ENCODE measurements around the gene GABARAPL2. TPM values are rescaled to one million over a fixed set of nuclear protein-coding genes. Genes with fewer than 3 reads are reported as not detected.

GABARAPL2 gene
- total and polyA plus RNA-seq, 2 experiments from 2014 or later, result 106 to 232 TPM

DNA sequence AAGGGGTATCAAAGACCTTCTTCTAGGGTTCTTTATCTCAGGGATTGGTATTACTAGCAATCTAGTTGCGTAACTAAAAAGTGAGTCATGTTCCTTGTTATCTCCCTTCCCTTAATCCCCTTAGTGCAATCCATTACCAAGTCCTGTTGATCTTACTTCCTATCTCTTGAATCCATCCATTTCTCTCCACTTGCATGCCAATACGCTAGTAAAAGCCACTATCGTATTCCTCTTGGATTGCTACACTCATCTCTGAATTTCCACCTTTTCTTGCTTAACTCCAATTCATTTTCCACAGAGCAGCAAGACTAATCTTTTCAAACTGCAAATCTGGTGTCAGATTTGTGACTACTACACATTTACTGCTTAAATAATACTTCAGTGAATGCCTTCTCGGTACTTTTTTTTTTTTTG lies 58.7 kb downstream of the GABARAPL2 start:
- Histone ChIP-seq H3K27ac (peak overlapping the region; percentile 72), H3K36me3 (replicated peaks; ENCODE audit: insufficient read depth, low read depth) (no peaks in the 10 kb centered on the region), H3K9me3 (ENCODE audit: low read depth) (no peaks in the 10 kb centered on the region), H3K27me3 (no peaks in the 10 kb centered on the region), H3K9me2 (replicated peaks; ENCODE audit: insufficient read depth) (no peaks in the 10 kb centered on the region), H3K4me1 (ENCODE audit: insufficient read depth) (peaks cover 20% of the 10 kb centered on the region), H3K79me2 (peaks cover 15% of the 10 kb centered on the region), H3K4me2 (peak overlapping the region; percentile 0), H2AFZ (no peak overlapping the region), H4K20me1 (ENCODE audit: insufficient read depth, poor library complexity, severe bottlenecking) (no peaks in the 10 kb centered on the region), H3K4me3 (no peak overlapping the region)
- TF ChIP-seq EZH2 (IDR thresholded peaks at IDR 0.05; ENCODE audit: borderline replicate concordance) (no peak), EZH2phosphoT487 (IDR thresholded peaks at IDR 0.05; ENCODE audit: low read depth, severe bottlenecking, unreplicated experiment) (no peak)
- TF ChIP-seq, protein P1, sequence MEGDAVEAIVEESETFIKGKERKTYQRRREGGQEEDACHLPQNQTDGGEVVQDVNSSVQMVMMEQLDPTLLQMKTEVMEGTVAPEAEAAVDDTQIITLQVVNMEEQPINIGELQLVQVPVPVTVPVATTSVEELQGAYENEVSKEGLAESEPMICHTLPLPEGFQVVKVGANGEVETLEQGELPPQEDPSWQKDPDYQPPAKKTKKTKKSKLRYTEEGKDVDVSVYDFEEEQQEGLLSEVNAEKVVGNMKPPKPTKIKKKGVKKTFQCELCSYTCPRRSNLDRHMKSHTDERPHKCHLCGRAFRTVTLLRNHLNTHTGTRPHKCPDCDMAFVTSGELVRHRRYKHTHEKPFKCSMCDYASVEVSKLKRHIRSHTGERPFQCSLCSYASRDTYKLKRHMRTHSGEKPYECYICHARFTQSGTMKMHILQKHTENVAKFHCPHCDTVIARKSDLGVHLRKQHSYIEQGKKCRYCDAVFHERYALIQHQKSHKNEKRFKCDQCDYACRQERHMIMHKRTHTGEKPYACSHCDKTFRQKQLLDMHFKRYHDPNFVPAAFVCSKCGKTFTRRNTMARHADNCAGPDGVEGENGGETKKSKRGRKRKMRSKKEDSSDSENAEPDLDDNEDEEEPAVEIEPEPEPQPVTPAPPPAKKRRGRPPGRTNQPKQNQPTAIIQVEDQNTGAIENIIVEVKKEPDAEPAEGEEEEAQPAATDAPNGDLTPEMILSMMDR (IDR thresholded peaks at IDR 0.05; ENCODE audit: poor library complexity), result no peak
- WGBS (ENCODE audit: low lambda C conversion rate, missing lambda C conversion rate), result 30% methylated on average over 4 of the region's 4 CpGs
- DNase-seq (ENCODE audit: low spot score), result peak; percentile 52

GRCh38 chr16:75626806-75627205 lies 60.6 kb downstream of the GABARAPL2 start:
- H3K36me3 ChIP-seq (replicated peaks; ENCODE audit: insufficient read depth, low read depth), result no peaks in the 10 kb centered on the region
- 97% methylated on average over 4 of the region's 4 CpGs for WGBS (ENCODE audit: low lambda C conversion rate, missing lambda C conversion rate)

More at GRCh38 chr16:75626806-75627205, 60.6 kb downstream of the GABARAPL2 start:
- no peaks in the 10 kb centered on the region for H4K20me1 ChIP-seq (ENCODE audit: insufficient read depth, poor library complexity, severe bottlenecking)
- no peak overlapping the region for H3K4me2 ChIP-seq
- H3K4me1 ChIP-seq (ENCODE audit: insufficient read depth), result peaks cover 14% of the 10 kb centered on the region
- no peaks in the 10 kb centered on the region for H3K9me3 ChIP-seq (ENCODE audit: low read depth)
- no peaks in the 10 kb centered on the region for H3K27me3 ChIP-seq
- no peak for DNase-seq (ENCODE audit: low spot score)
- peaks cover 4% of the 10 kb centered on the region for H3K79me2 ChIP-seq
- TF ChIP-seq EZH2phosphoT487 (IDR thresholded peaks at IDR 0.05; ENCODE audit: low read depth, severe bottlenecking, unreplicated experiment), result no peak
- TF ChIP-seq, protein P1 (IDR thresholded peaks at IDR 0.05; ENCODE audit: poor library complexity), result no peak
- no peak for TF ChIP-seq EZH2 (IDR thresholded peaks at IDR 0.05; ENCODE audit: borderline replicate concordance)
- H3K9me2 ChIP-seq (replicated peaks; ENCODE audit: insufficient read depth), result no peaks in the 10 kb centered on the region
- H3K27ac ChIP-seq, result no peak overlapping the region
- H2AFZ ChIP-seq, result no peak overlapping the region
- no peak overlapping the region for H3K4me3 ChIP-seq

Other genes starting within 250 kb of the GABARAPL2 start
- 106 and 116 TPM in 2 replicates for gene CFDP1, start 132.9 kb upstream of the GABARAPL2 start, total RNA-seq
- 97.1 and 114 TPM in 2 replicates for gene CFDP1, start 132.9 kb upstream of the GABARAPL2 start, polyA plus RNA-seq
- 42.1 and 43.6 TPM in 2 replicates for gene TMEM170A, start 101.7 kb upstream of the GABARAPL2 start, total RNA-seq
- gene TMEM170A, start 101.7 kb upstream of the GABARAPL2 start, polyA plus RNA-seq, result 15.0 and 21.1 TPM in 2 replicates
- gene CHST6, start 70.9 kb upstream of the GABARAPL2 start, total RNA-seq, result 0.32 and 0.33 TPM in 2 replicates
- 0.16 and 0.37 TPM in 2 replicates for gene CHST6, start 70.9 kb upstream of the GABARAPL2 start, polyA plus RNA-seq
- gene CHST5, start 30.3 kb upstream of the GABARAPL2 start, total RNA-seq, result 0.32 TPM in 1 of 2 replicates, not detected in the other
- gene CHST5, start 30.3 kb upstream of the GABARAPL2 start, polyA plus RNA-seq, result not detected in 2 replicates
- 5.4 and 14.2 TPM in 2 replicates for gene TMEM231, start 10.1 kb upstream of the GABARAPL2 start, total RNA-seq
- 3.5 and 7.1 TPM in 2 replicates for gene TMEM231, start 10.1 kb upstream of the GABARAPL2 start, polyA plus RNA-seq
- 29.5 and 37.9 TPM in 2 replicates for gene ADAT1, start 56.9 kb downstream of the GABARAPL2 start, total RNA-seq
- gene ADAT1, start 56.9 kb downstream of the GABARAPL2 start, polyA plus RNA-seq, result 16.1 and 21.2 TPM in 2 replicates
- 120 and 126 TPM in 2 replicates for gene KARS1, start 81.3 kb downstream of the GABARAPL2 start, total RNA-seq
- gene KARS1, start 81.3 kb downstream of the GABARAPL2 start, polyA plus RNA-seq, result 86.6 and 112 TPM in 2 replicates
- 48.9 and 50.2 TPM in 2 replicates for gene TERF2IP, start 81.4 kb downstream of the GABARAPL2 start, total RNA-seq
- gene TERF2IP, start 81.4 kb downstream of the GABARAPL2 start, polyA plus RNA-seq, result 75.2 and 78.5 TPM in 2 replicates
- not detected in 2 replicates for gene CPHXL2, start 110.6 kb downstream of the GABARAPL2 start, total RNA-seq
- not detected in 2 replicates for gene CPHXL2, start 110.6 kb downstream of the GABARAPL2 start, polyA plus RNA-seq
- not detected in 2 replicates for gene DUXB, start 135.1 kb downstream of the GABARAPL2 start, total RNA-seq
- not detected in 2 replicates for gene DUXB, start 135.1 kb downstream of the GABARAPL2 start, polyA plus RNA-seq
- gene CPHXL, start 160.1 kb downstream of the GABARAPL2 start, total RNA-seq, result not detected in 2 replicates
- gene CPHXL, start 160.1 kb downstream of the GABARAPL2 start, polyA plus RNA-seq, result not detected in 2 replicates